K562 (cell line): ENCODE data around the gene MYO18A.

Experiments
- ATF2 ChIP-seq: sonication (generic); formaldehyde crosslinking; IDR thresholded peaks from 2 replicates; pipeline ENCODE4 v1.8.1; 2022; ENCODE audit warnings: missing genetic modification reagents
- ATF3 ChIP-seq, 2 experiments: fragments of 450-650 bp in 1 of 2; sonication (generic) in 1 of 2; formaldehyde crosslinking in 1 of 2; IDR thresholded peaks in 1 of 2; conservative IDR thresholded peaks in 1 of 2; 2 replicates each; pipeline versions ENCODE4 v1.6.1 to v1.8.1; 2016 to 2023; ENCODE audit warnings: mild to moderate bottlenecking in 2 of 2, moderate library complexity in 2 of 2, inconsistent platforms in 1 of 2, missing genetic modification reagents in 1 of 2
- CCNT2 ChIP-seq: IDR thresholded peaks from 2 replicates; pipeline ENCODE4 v1.6.1; 2011; ENCODE audit warnings: borderline replicate concordance, low read depth, mild to moderate bottlenecking, moderate library complexity, mixed read lengths, low read length; ENCODE audit not compliant: insufficient read length; ENCODE audit errors: extremely low read depth
- CTCF ChIP-seq, 3 experiments: IDR thresholded peaks in 2 of 3; conservative IDR thresholded peaks in 1 of 3; 2 replicates each; pipeline ENCODE4 v1.5.1; 2011 to 2012; ENCODE audit warnings: low read length in 3 of 3, mild to moderate bottlenecking in 3 of 3, control low read depth in 2 of 3, improper control_type of control experiment in 1 of 3, inconsistent platforms in 1 of 3, low read depth in 1 of 3, mixed read lengths in 1 of 3, moderate library complexity in 1 of 3; ENCODE audit not compliant: insufficient read depth in 2 of 3
- DPF2 ChIP-seq: fragments of 450-650 bp; IDR thresholded peaks from 2 replicates; pipeline ENCODE4 v1.6.1; 2016
- POLR2AphosphoS5 ChIP-seq: IDR thresholded peaks from 2 replicates; pipeline ENCODE4 v1.6.1; 2011; ENCODE audit warnings: mild to moderate bottlenecking, low read depth, low read length, moderate library complexity; ENCODE audit not compliant: control insufficient read depth, insufficient read depth
- TAF1 ChIP-seq: IDR thresholded peaks from 2 replicates; pipeline ENCODE4 v1.6.1; 2011; ENCODE audit warnings: mild to moderate bottlenecking, low read length, moderate library complexity; ENCODE audit not compliant: insufficient read depth, control insufficient read depth, severe bottlenecking; ENCODE audit errors: extremely low read depth
- THRA ChIP-seq: fragments of 450-650 bp; IDR thresholded peaks from 2 replicates; pipeline ENCODE4 v1.6.1; 2017; ENCODE audit warnings: mild to moderate bottlenecking, moderate library complexity
- ZNF212 ChIP-seq: fragments of 450-650 bp; formaldehyde crosslinking; IDR thresholded peaks from 2 replicates; pipeline ENCODE4 v1.4.0; 2020; ENCODE audit warnings: mild to moderate bottlenecking
- ZNF282 ChIP-seq: sonication (generic); formaldehyde crosslinking; IDR thresholded peaks from 2 replicates; pipeline ENCODE4 v1.8.1; 2023; ENCODE audit warnings: missing genetic modification reagents
- ZNF764 ChIP-seq: fragments of 250-450 bp; sonication (Bioruptor Pico); IDR thresholded peaks from 2 replicates; pipeline ENCODE4 v1.4.0; 2020; ENCODE audit warnings: low read depth, mild to moderate bottlenecking, moderate library complexity

- TF ChIP-seq ZNF764 (CRISPR knock-in tag) (no peak), CTCF (IDR thresholded peaks at IDR 0.05 in 2 of 3, conservative IDR thresholded peaks at IDR 0.05 in 1 of 3; ENCODE audit: insufficient read depth in 2 of 3, low read depth in 1 of 3, low read length in 3 of 3) (no peak), POLR2AphosphoS5 (no peak), ZNF282 (CRISPR knock-in tag) (no peak), ATF3 (IDR thresholded peaks at IDR 0.05) (no peak), ATF3 (CRISPR knock-in tag; conservative IDR thresholded peaks at IDR 0.05) (no peak), TAF1 (no peak), ATF2 (CRISPR knock-in tag) (no peak), ZNF212 (CRISPR knock-in tag) (no peak), DPF2 (no peak), THRA (no peak), CCNT2 (no peak)
Measured at GRCh38 chr17:29168079-29168758, 12.0 kb downstream of the MYO18A start.
